Prostate gland (tissue), 2 donors: Measurements from ENCODE around the gene DOCK11.

ENCODE experiments used
- POLR2A ChIP-seq: fragments of 450-650 bp; IDR thresholded peaks from one replicate; pipeline ENCODE4 v1.6.1; 2016; ENCODE audit warnings: antibody characterized with exemption, mild to moderate bottlenecking
- POLR2AphosphoS5 ChIP-seq: sonication (generic); formaldehyde crosslinking; IDR thresholded peaks from one replicate; pipeline ENCODE4 v1.6.1; 2017; ENCODE audit warnings: antibody characterized with exemption
- TF ChIP-seq, protein P1 (sequence below), 4 experiments: fragments of 200-600 bp in 2 of 4; fragments of 450-650 bp in 2 of 4; sonication (generic) in 2 of 4; IDR thresholded peaks; 1 replicate in 3 of 4; 2 replicates in 1 of 4; pipeline ENCODE4 v1.5.1; 2016 to 2019; ENCODE audit warnings: antibody characterized with exemption in 4 of 4, mild to moderate bottlenecking in 2 of 4, moderate library complexity in 2 of 4

DNA sequence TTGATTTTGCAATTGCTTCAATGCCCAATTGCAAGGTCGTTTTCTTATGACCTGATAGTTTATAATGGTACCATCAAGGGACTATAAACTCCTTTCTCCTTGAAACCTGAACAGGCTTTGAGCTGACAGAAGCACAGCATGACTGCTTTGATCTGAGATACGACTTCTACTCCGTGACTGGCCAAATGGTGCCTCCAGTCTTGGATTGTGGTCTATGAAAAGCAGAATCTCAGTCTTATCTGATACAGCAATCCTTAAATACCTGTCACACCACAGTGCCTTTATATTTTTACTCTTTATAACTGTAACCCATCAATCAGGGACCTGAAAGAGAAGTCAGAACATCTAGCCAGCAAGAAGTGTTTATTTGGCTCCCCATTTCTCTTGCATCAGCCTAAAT, 93.1 kb downstream of the DOCK11 start:
- TF ChIP-seq, protein P1, sequence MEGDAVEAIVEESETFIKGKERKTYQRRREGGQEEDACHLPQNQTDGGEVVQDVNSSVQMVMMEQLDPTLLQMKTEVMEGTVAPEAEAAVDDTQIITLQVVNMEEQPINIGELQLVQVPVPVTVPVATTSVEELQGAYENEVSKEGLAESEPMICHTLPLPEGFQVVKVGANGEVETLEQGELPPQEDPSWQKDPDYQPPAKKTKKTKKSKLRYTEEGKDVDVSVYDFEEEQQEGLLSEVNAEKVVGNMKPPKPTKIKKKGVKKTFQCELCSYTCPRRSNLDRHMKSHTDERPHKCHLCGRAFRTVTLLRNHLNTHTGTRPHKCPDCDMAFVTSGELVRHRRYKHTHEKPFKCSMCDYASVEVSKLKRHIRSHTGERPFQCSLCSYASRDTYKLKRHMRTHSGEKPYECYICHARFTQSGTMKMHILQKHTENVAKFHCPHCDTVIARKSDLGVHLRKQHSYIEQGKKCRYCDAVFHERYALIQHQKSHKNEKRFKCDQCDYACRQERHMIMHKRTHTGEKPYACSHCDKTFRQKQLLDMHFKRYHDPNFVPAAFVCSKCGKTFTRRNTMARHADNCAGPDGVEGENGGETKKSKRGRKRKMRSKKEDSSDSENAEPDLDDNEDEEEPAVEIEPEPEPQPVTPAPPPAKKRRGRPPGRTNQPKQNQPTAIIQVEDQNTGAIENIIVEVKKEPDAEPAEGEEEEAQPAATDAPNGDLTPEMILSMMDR (IDR thresholded peaks at IDR 0.05): no peak
- no peak for TF ChIP-seq POLR2A
- no peak for TF ChIP-seq POLR2AphosphoS5
